Hepatocyte (in vitro differentiated cells): ENCODE measurements around the gene CEP85L.

Source experiments
- EZH2 ChIP-seq: fragments of 200-600 bp; sonication (generic); IDR thresholded peaks from 2 replicates; pipeline ENCODE4 v1.6.1; 2016; ENCODE audit warnings: antibody characterized with exemption, mild to moderate bottlenecking, borderline replicate concordance
- EZH2phosphoT487 ChIP-seq: fragments of 200-600 bp; sonication (generic); IDR thresholded peaks from one replicate; pipeline ENCODE4 v1.6.1; 2018; ENCODE audit warnings: antibody characterized with exemption, mild to moderate bottlenecking, low read depth, moderate library complexity; ENCODE audit not compliant: unreplicated experiment, severe bottlenecking
- TF ChIP-seq, protein P1 (sequence below): fragments of 200-600 bp; sonication (generic); IDR thresholded peaks from 2 replicates; pipeline ENCODE4 v1.5.1; 2016; ENCODE audit warnings: antibody characterized with exemption, mild to moderate bottlenecking; ENCODE audit not compliant: poor library complexity

DNA sequence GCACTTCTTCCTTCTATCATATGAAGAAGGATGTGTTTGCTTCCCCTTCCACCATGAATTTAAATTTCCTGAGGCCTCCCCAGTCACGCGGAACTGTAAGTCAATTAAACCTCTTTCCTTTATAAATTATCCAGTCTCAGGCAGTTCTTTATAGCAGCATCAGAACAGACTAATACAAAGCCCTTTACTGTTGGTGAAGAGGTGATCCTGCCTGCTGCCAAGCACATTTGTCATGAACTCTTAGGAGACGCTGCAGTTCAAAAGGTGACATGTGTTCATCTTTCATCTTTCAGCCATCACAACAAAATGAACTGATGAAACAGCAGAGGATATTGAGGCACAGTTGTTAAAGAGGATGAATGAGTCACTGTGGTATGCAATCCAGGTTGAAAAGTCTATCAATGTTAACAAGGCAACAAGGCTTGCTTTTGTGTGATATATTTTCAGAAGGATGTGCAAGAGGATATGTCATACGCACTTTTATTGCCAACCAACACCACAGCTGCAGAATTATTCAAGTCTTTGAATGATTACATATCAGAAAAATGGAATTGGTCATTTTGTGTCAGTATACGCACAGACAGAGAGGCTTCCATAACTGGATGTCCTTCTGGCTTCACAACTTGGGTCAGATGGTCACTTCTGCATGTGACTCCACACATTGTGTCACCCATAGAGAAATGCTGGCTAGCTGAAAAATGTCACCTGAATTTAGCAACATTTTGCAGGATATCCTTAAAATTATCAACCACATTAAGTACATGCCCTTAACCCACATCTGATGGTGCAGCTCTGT lies 155.7 kb downstream of the CEP85L start:
- TF ChIP-seq, protein P1, sequence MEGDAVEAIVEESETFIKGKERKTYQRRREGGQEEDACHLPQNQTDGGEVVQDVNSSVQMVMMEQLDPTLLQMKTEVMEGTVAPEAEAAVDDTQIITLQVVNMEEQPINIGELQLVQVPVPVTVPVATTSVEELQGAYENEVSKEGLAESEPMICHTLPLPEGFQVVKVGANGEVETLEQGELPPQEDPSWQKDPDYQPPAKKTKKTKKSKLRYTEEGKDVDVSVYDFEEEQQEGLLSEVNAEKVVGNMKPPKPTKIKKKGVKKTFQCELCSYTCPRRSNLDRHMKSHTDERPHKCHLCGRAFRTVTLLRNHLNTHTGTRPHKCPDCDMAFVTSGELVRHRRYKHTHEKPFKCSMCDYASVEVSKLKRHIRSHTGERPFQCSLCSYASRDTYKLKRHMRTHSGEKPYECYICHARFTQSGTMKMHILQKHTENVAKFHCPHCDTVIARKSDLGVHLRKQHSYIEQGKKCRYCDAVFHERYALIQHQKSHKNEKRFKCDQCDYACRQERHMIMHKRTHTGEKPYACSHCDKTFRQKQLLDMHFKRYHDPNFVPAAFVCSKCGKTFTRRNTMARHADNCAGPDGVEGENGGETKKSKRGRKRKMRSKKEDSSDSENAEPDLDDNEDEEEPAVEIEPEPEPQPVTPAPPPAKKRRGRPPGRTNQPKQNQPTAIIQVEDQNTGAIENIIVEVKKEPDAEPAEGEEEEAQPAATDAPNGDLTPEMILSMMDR, result no peak
- TF ChIP-seq EZH2, result no peak
- TF ChIP-seq EZH2phosphoT487, result no peak
